ENCODE measurements around the gene GSTA5.

- TF ChIP-seq, protein P1, sequence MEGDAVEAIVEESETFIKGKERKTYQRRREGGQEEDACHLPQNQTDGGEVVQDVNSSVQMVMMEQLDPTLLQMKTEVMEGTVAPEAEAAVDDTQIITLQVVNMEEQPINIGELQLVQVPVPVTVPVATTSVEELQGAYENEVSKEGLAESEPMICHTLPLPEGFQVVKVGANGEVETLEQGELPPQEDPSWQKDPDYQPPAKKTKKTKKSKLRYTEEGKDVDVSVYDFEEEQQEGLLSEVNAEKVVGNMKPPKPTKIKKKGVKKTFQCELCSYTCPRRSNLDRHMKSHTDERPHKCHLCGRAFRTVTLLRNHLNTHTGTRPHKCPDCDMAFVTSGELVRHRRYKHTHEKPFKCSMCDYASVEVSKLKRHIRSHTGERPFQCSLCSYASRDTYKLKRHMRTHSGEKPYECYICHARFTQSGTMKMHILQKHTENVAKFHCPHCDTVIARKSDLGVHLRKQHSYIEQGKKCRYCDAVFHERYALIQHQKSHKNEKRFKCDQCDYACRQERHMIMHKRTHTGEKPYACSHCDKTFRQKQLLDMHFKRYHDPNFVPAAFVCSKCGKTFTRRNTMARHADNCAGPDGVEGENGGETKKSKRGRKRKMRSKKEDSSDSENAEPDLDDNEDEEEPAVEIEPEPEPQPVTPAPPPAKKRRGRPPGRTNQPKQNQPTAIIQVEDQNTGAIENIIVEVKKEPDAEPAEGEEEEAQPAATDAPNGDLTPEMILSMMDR (IDR thresholded peaks at IDR 0.05), result no peak
- TF ChIP-seq IRF2 (CRISPR knock-in tag; IDR thresholded peaks at IDR 0.05; ENCODE audit: borderline replicate concordance, low read depth), result no peak
- TF ChIP-seq CREB1 (CRISPR knock-in tag; IDR thresholded peaks at IDR 0.05), result no peak
- TF ChIP-seq HMGXB4 (CRISPR knock-in tag; IDR thresholded peaks at IDR 0.05), result no peak
These were observed 31.4 kb upstream of the GSTA5 start for GRCh38 chr6:52872031-52872430.

Measured in WTC11 (cell line).